Measurements from ENCODE around the gene PIK3CB.
"Not testable (repeated sequence)": the region's sequence is repeated elsewhere in the genome, so short reads cannot be mapped to it uniquely, and the experiment has no call there.

Gene PIK3CB

GRCh38 chr3:138740072-138740471 is 94.7 kb downstream of the PIK3CB start:
- H3K4me3 ChIP-seq (ENCODE audit: low read length), result no peak overlapping the region
- no peak for TF ChIP-seq CTCF (conservative IDR thresholded peaks at IDR 0.05; ENCODE audit: low read depth, low read length)
- no peak for DNase-seq (ENCODE audit: low read depth)

- no peak overlapping the region for H3K4me3 ChIP-seq (ENCODE audit: low read length)
- no peak for TF ChIP-seq CTCF (conservative IDR thresholded peaks at IDR 0.05; ENCODE audit: low read depth, low read length)
- DNase-seq (ENCODE audit: low read depth), result no peak
Observed at GRCh38 chr3:138732456-138732855, 102.3 kb downstream of the PIK3CB start.

DNA sequence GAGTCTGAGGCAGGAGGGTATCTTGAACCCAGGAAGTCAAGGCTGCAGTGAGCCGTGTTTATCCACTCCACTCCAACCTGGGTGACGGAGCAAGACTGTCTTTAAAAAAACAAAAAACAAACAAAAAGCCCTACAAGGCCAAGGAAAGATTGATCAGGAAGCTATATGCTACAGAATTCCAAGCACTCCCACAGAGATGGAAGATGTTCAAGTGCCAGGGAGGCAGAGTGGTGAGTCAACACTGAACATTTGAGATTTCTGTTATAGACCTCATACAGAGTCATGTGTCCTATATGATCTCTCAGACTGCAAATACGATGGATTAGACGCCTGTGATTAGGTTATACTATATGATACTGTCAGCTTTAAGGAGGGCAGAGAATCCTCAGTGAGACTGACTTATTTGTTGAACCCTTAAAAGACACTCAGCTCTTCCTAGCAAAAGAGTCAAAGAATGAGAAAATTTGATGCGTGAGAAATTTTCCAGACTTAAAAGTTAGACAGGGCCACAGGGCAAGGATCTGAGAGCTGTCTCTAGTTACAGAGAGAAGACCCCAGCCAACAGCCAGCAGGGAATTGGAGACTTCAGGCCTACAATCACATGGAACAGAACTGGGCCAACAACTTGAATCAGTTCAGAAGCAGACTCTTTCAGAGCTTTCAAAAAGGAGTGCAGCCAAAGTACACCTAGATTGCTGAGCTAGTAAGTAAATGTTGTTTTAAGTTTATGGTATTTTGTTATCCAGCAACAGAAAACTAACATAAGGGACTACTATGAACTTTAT is 107.6 kb downstream of the PIK3CB start:
- no peak for DNase-seq (ENCODE audit: low read depth)
- no peak for TF ChIP-seq CTCF (conservative IDR thresholded peaks at IDR 0.05; ENCODE audit: low read depth, low read length)
- no peak overlapping the region for H3K4me3 ChIP-seq (ENCODE audit: low read length)

- H3K4me3 ChIP-seq (ENCODE audit: low read length); DNase-seq (ENCODE audit: low read depth): not testable (repeated sequence)
Observed at GRCh38 chr3:138726042-138726441, 108.7 kb downstream of the PIK3CB start.

GRCh38 chr3:138725116-138725515 is 109.6 kb downstream of the PIK3CB start:
- no peak for DNase-seq (ENCODE audit: low read depth)
- no peak for TF ChIP-seq CTCF (conservative IDR thresholded peaks at IDR 0.05; ENCODE audit: low read depth, low read length)
- no peak overlapping the region for H3K4me3 ChIP-seq (ENCODE audit: low read length)

GRCh38 chr3:138724443-138724842 is 110.3 kb downstream of the PIK3CB start:
- DNase-seq (ENCODE audit: low read depth), result no peak
- TF ChIP-seq CTCF (conservative IDR thresholded peaks at IDR 0.05; ENCODE audit: low read depth, low read length), result no peak
- no peak overlapping the region for H3K4me3 ChIP-seq (ENCODE audit: low read length)

DNA sequence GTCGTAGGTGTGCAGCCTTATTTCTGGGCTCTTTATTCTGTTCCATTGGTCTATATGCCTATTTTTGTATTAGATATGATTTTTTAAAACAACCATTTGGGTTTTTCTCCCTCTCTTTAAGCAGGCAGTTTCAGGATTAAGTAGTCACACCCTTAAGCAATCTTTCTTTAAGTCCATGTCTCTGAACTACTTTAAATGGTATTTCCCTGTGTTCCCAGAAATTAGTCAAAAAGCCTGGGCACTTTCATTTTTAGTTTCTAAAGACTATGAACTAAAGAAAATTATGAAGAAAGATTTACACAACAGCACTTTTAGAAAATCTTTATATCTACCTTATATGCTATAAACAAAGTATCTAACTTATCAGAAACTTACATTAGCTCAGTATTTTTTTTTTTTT is 115.9 kb downstream of the PIK3CB start:
- TF ChIP-seq CTCF (conservative IDR thresholded peaks at IDR 0.05; ENCODE audit: low read depth, low read length), result no peak
- no peak for DNase-seq (ENCODE audit: low read depth)
- H3K4me3 ChIP-seq (ENCODE audit: low read length), result no peak overlapping the region
